ENCODE results near the gene NAPSA.
A peak's percentile ranks its signal among the peaks of the same experiment; 100 is the strongest.

The NAPSA gene

DNA sequence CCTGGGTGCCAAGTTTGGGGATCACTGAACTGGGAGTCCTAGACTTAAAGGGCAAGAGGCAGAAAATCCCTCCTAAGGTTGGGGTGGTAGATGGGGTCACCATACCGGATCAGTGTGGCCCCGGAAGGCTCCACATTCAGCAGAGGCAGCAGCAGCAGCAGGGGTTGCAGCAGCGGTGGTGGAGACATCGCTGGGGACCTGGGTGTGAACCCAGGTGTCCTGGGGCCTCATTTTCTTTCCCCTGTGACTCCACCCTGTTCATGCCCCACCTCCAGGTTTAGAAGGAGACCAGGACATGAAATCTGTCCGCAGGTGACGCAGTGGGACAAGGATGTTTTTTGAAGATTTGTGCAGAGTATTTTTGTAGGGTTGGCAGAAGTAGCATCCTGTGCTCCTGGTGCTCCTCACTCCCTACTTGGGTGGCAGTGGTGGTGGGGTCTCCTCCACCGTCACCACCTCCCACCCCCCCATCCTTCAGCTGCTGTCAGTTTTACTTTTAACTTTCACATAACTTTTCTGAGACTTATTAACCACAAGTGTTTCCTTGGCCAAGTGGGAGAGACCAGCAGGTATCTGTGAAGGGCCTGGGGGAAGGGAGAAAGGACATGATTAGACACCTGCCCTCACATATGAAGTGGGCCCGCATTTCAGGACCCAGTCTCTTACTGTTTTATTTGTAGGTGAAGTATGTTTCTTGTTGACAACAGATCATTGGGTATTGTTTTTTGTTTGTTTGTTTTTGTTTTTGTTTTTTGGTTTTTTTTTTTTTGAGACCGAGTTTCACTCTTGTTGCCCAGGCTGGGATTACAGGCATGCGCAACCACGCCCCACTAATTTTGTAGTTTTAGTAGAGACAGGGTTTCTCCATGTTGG lies at the start of gene NAPSA:
Gene NAPSA, minus strand, starts transcription at position 206 of the 873 bp plus-strand sequence. Its CDS starts 18 bp downstream, at position 188.
- Mint-ChIP-seq H3K9me3 (peaks cover 0 to 4% of the 10 kb centered on the region in 2 donors), H3K4me3 (peak within 1 kb of the TSS in 1 of 2 donors; percentile 33), H3K4me1 (peaks cover 40 to 70% of the 10 kb centered on the region in 2 donors), H3K27me3 (no peaks in the 10 kb centered on the region), H3K36me3 (peaks cover 10% of the 10 kb centered on the region in 2 donors), H3K27ac (peak within 1 kb of the TSS; percentile 76)
- ATAC-seq (replicated peaks) (no peak), DNase-seq (no peak)

DNA sequence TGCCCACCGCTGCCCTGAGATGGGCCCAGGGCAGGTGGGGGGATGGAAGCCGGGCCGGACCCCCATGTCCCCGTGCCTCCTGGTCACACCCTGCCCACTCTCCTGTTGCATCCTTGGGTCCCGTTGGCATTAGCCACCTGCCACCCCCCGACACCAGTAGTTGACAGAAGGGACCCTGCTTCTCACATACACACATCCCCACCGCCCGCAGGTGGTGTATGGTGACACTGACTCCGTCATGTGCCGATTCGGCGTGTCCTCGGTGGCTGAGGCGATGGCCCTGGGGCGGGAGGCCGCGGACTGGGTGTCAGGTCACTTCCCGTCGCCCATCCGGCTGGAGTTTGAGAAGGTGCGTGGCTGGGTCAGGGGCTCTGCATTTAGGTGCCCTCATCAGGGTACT lies 48.1 kb upstream of the NAPSA start:
- DNase-seq, result no peak
- Mint-ChIP-seq H3K4me1 (peaks cover 27 to 41% of the 10 kb centered on the region in 2 donors), H3K27ac (peak overlapping the region; percentile 25), H3K4me3 (peak overlapping the region in 1 of 2 donors; percentile 52), H3K27me3 (no peaks in the 10 kb centered on the region), H3K9me3 (no peaks in the 10 kb centered on the region), H3K36me3 (peaks cover 35 to 47% of the 10 kb centered on the region in 2 donors)
- ATAC-seq (replicated peaks), result no peak

DNA sequence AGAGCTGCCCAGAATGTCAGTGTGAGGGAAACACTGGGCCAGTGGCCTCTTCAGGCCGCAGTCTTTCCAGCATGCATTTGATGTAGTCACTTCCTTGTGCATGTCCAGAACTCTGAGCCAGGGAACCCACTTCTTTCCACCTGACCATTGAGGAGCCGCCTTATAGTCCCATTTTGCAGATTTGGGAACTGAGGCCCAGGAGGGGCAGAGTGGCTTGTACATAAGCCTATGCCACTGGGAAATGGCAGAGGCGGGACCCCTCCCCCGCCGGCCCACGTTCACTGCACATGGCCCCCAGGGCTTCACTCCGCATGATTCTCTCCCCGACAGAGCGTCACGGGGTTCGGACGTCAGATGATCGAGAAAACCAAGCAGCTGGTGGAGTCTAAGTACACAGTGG lies 47.7 kb upstream of the NAPSA start:
- Mint-ChIP-seq H3K4me1 (peaks cover 24 to 36% of the 10 kb centered on the region in 2 donors), H3K4me3 (no peak overlapping the region), H3K36me3 (peaks cover 35 to 48% of the 10 kb centered on the region in 2 donors), H3K27ac (peak overlapping the region; percentile 76), H3K9me3 (no peaks in the 10 kb centered on the region), H3K27me3 (no peaks in the 10 kb centered on the region)
- DNase-seq (no peak), ATAC-seq (replicated peaks) (no peak)

DNA sequence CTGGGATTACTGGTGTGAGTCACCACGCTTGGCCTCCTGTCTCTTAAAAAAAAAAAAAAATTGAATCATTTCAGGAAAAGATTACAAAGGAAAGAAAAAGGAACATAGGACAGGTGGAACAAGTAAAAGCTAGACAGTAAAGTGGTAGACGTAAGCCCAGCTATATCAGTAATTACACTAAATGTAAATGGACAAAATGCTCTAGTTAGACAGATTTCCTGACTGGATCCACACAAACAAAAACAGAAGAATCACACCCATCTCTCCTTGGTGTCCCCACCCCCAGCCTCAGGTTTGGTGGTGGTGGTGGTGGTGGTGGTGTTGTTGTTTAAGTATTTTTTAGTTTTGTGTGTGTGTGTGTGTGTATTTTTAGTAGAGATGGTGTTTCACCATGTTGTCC lies 47.0 kb upstream of the NAPSA start:
- peaks cover 24 to 32% of the 10 kb centered on the region in 2 donors for H3K4me1 Mint-ChIP-seq

DNA sequence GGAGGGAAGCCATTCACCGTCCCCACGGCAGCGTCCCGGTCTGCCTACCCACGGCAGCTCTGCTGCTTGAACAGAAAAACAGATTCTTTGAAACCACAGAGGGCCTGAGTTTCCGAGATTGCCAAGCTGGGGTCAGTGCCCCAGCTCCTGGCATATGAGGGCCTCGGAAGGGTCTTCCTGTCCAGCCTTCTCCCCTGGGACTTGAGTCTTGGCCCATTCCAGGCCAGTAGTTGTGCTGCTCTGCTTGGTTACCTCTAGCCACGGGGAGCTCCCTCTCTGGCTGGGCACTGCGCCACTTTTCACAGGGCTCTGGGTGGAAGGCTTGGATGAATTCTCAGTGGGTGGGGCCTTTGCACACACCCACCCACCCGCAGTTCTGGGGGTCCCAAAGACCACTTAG lies 44.7 kb upstream of the NAPSA start:
- no peak for DNase-seq
- H3K27ac Mint-ChIP-seq, result no peak overlapping the region
- no peaks in the 10 kb centered on the region for H3K9me3 Mint-ChIP-seq
- H3K36me3 Mint-ChIP-seq, result peaks cover 50 to 61% of the 10 kb centered on the region in 2 donors
- H3K27me3 Mint-ChIP-seq, result no peaks in the 10 kb centered on the region
- H3K4me1 Mint-ChIP-seq, result peaks cover 11 to 13% of the 10 kb centered on the region in 2 donors
- no peak for ATAC-seq (replicated peaks)
- no peak overlapping the region for H3K4me3 Mint-ChIP-seq

More for the DNA sequence above, 47.0 kb upstream of the NAPSA start:
- DNase-seq (no peak), ATAC-seq (replicated peaks) (no peak)
- Mint-ChIP-seq H3K36me3 (peaks cover 35 to 48% of the 10 kb centered on the region in 2 donors), H3K9me3 (no peaks in the 10 kb centered on the region), H3K27ac (no peak overlapping the region), H3K27me3 (no peaks in the 10 kb centered on the region), H3K4me3 (no peak overlapping the region)

DNA sequence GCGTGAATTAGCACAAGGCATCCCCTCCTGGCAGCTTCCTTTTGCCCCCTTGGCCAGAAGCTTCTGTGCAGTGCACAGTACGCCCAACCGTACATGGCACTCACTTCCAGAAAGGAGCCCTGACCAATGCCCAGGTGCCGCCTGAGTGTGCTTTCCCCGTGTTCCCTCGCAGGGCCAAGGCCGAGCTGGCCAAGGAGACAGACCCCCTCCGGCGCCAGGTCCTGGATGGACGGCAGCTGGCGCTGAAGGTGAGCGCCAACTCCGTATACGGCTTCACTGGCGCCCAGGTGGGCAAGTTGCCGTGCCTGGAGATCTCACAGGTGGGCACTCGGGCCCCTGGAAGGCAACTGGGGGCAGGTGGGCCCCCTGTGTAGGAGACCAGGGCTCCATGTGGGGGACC lies 43.9 kb upstream of the NAPSA start:
- peaks cover 3 to 5% of the 10 kb centered on the region in 2 donors for H3K4me1 Mint-ChIP-seq
- no peak overlapping the region for H3K27ac Mint-ChIP-seq
- no peak for DNase-seq
- no peaks in the 10 kb centered on the region for H3K9me3 Mint-ChIP-seq
- ATAC-seq (replicated peaks), result no peak
- H3K4me3 Mint-ChIP-seq, result no peak overlapping the region
- H3K27me3 Mint-ChIP-seq, result no peaks in the 10 kb centered on the region
- peaks cover 46 to 59% of the 10 kb centered on the region in 2 donors for H3K36me3 Mint-ChIP-seq

DNA sequence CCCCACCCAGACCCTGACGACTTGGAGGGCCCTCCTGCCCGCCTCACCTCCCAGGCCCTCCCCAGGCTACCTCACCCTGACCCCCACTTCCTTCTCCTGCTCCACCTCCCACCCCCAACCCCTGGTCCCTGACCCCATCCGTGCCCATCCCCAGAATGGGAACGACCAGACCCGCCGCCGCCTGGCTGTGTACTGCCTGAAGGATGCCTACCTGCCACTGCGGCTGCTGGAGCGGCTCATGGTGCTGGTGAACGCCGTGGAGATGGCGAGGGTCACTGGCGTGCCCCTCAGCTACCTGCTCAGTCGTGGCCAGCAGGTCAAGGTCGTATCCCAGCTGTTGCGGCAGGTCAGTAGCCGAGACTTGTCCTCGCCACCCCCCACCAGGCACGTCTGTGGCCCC lies 41.4 kb upstream of the NAPSA start:
- H3K36me3 Mint-ChIP-seq, result peaks cover 33 to 56% of the 10 kb centered on the region in 2 donors
- peaks cover 0 to 2% of the 10 kb centered on the region in 2 donors for H3K4me1 Mint-ChIP-seq
- no peaks in the 10 kb centered on the region for H3K9me3 Mint-ChIP-seq

DNA sequence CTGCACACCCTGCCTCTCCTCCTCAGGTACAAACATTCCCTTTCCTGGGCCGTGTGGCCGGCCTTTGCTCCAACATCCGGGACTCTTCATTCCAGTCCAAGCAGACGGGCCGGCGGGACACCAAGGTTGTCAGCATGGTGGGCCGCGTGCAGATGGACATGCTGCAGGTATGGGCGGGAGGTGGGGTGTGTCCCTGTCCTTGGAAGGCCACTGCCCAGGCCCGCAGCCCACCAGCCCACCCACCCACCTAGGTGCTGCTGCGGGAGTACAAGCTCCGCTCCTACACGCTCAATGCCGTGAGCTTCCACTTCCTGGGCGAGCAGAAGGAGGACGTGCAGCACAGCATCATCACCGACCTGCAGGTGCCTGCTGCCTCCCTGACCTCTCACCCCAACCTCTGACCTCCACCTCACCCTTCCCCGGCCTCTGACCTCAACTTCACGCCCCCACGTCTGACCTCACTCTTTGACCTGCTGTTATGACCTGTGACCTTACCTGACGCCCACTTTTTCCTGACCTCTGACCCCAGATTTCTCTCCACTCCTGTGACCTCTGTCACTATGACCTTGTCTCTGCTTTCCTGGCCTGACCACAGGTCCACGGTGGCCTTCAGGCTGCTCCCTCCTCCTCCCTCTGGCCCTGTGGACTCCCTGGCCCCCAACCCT lies 40.8 kb upstream of the NAPSA start:
- Mint-ChIP-seq H3K4me1 (peaks cover 0 to 2% of the 10 kb centered on the region in 2 donors), H3K27me3 (no peaks in the 10 kb centered on the region), H3K36me3 (peaks cover 30 to 53% of the 10 kb centered on the region in 2 donors), H3K4me3 (no peak overlapping the region), H3K27ac (peak overlapping the region; percentile 34), H3K9me3 (no peaks in the 10 kb centered on the region)
- DNase-seq (no peak), ATAC-seq (replicated peaks) (no peak)

More for the DNA sequence above, 41.4 kb upstream of the NAPSA start:
- DNase-seq (no peak), ATAC-seq (replicated peaks) (no peak)
- Mint-ChIP-seq H3K4me3 (no peak overlapping the region), H3K27me3 (no peaks in the 10 kb centered on the region), H3K27ac (no peak overlapping the region)

DNA sequence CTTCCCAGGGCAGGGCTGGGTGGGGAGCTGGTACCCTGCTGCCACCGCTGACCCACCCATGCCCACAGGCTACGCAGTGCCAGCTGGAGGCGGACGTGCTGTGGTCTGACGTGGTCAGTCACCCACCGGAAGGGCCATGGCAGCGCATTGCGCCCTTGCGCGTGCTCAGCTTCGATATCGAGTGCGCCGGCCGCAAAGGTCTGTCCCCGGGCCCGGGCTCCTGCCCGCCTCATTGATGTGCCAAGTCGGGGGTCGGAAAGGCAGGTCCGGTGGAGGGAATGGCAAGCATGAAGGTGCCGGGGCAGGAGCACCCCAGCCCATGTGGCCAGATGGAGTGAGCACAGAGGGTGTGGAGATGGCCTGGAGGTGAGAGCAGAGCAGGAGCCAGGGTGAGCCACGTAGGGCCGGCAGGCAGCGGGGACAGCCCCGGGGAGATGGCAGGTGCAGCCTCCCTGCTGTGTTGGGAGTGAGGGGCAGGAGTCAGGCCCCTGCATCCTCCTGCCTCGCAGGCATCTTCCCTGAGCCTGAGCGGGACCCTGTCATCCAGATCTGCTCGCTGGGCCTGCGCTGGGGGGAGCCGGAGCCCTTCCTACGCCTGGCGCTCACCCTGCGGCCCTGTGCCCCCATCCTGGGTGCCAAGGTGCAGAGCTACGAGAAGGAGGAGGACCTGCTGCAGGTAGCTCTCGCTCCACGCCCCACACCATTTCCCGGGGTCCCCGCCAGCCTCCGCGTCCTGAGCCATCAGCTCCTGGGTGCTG lies 37.3 kb upstream of the NAPSA start:
- H3K27ac Mint-ChIP-seq, result no peak overlapping the region

DNA sequence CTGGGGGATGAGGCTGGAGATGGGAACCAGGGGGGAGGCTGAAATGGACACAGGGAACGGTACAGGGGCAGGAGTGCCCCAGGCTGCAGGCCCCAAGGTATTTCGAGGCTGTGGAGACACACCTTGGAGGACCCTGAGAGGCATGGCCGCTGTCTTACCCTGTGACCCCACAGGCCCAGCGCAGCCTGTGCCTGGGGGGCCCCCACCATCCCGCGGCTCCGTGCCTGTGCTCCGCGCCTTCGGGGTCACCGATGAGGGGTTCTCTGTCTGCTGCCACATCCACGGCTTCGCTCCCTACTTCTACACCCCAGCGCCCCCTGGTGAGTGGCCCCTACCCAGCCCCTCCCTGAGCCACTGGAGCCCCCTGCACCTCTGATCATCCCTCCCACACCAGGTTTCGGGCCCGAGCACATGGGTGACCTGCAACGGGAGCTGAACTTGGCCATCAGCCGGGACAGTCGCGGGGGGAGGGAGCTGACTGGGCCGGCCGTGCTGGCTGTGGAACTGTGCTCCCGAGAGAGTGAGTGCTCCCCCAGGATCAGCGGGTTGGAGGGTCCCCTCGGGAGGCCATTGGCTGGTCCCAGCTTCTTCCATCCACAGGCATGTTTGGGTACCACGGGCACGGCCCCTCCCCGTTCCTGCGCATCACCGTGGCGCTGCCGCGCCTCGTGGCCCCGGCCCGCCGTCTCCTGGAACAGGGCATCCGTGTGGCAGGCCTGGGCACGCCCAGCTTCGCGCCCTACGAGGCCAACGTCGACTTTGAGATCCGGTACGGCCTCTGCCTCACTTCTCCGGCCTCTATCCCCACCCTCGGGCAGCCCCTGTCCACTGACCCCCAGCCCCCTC lies 36.4 kb upstream of the NAPSA start:
- no peak overlapping the region for H3K27ac Mint-ChIP-seq
- peaks cover 29 to 46% of the 10 kb centered on the region in 2 donors for H3K36me3 Mint-ChIP-seq
- no peak for DNase-seq
- peaks cover 0 to 8% of the 10 kb centered on the region in 2 donors for H3K4me1 Mint-ChIP-seq
- no peaks in the 10 kb centered on the region for H3K27me3 Mint-ChIP-seq
- ATAC-seq (replicated peaks), result no peak
- no peak overlapping the region for H3K4me3 Mint-ChIP-seq
- no peaks in the 10 kb centered on the region for H3K9me3 Mint-ChIP-seq

More for the DNA sequence above, 37.3 kb upstream of the NAPSA start:
- no peak for ATAC-seq (replicated peaks)
- DNase-seq, result no peak
- Mint-ChIP-seq H3K4me3 (no peak overlapping the region), H3K9me3 (no peaks in the 10 kb centered on the region), H3K27me3 (no peaks in the 10 kb centered on the region), H3K36me3 (peaks cover 33 to 49% of the 10 kb centered on the region in 2 donors), H3K4me1 (peaks cover 0 to 8% of the 10 kb centered on the region in 2 donors)

DNA sequence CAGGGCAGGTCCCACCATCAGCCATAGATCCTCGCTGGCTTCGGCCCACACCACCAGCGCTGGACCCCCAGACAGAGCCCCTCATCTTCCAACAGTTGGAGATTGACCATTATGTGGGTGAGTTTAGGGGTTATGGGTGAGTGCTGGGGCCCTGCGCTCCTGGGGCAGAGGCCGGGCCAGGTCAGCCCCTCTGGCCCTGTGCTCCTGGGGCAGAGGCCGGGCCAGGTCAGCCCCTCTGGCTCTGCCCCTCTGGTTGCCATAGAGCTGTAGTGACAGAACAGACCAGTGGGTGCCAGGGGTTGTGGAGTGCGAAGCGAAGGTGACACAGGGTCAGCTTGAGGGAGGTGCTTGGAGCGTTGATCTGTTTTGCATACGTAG lies 33.9 kb upstream of the NAPSA start:
- H3K27ac Mint-ChIP-seq, result no peak overlapping the region
- ATAC-seq (replicated peaks), result no peak

DNA sequence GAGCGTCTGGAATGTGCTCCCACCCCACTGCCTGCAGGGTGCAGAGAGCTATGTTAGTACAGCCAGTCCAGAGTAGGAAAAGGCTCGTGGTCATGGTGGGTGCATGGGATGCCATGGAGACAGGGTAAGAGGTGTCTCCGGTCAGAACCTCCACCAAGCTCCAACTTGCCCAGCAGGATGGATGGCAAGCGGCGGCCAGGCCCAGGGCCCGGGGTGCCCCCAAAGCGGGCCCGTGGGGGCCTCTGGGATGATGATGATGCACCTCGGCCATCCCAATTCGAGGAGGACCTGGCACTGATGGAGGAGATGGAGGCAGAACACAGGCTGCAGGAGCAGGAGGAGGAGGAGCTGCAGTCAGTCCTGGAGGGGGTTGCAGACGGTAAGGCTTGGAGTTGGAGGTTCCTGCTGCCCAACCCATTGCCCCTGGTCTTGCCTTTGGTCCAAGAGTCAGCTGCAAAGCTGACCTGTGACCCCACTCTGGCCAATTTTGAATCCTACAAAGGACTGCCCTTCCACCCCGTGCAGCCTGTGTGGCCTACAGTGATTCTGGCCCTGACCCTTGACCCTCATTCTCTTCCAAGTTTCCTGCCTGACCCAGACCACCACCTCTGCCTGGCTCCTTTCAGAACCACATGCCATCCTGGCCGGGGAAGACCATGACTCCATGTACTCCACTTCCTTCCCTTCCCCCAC lies 33.4 kb upstream of the NAPSA start:
- ATAC-seq (replicated peaks) (no peak), DNase-seq (no peak)
- no peaks in the 10 kb centered on the region for H3K9me3 Mint-ChIP-seq
- H3K4me1 Mint-ChIP-seq, result peaks cover 0 to 5% of the 10 kb centered on the region in 2 donors
- H3K36me3 Mint-ChIP-seq, result peaks cover 19 to 34% of the 10 kb centered on the region in 2 donors
- no peak overlapping the region for H3K27ac Mint-ChIP-seq
- H3K4me3 Mint-ChIP-seq, result no peak overlapping the region
- H3K27me3 Mint-ChIP-seq, result no peaks in the 10 kb centered on the region

More for the DNA sequence above, 33.9 kb upstream of the NAPSA start:
- Mint-ChIP-seq H3K9me3 (no peaks in the 10 kb centered on the region), H3K4me3 (no peak overlapping the region), H3K27me3 (no peaks in the 10 kb centered on the region), H3K36me3 (peaks cover 18 to 35% of the 10 kb centered on the region in 2 donors), H3K4me1 (peaks cover 0 to 5% of the 10 kb centered on the region in 2 donors)
- no peak for DNase-seq

DNA sequence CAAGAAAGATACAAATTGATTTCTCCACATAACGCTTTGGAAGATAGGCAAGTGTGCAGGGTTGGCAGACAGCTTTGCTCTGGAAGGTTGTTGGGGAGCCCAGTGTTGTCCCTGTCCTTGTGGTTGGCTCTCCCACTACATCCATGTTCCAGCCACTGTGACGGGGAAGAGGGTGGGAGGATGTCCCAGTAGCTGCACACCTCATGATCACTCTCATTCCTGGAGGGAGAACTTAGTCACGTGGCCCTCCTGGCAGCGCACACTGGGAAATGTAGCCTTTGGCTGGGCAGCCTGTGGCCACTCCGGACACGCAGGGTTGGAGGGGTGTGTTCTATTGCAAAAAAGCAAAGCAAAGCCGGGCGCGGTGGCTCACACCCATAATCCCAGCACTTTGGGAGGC lies 28.6 kb upstream of the NAPSA start:
- Mint-ChIP-seq H3K27me3 (no peaks in the 10 kb centered on the region), H3K4me3 (no peak overlapping the region), H3K36me3 (peaks cover 24 to 43% of the 10 kb centered on the region in 2 donors), H3K27ac (no peak overlapping the region), H3K9me3 (no peaks in the 10 kb centered on the region), H3K4me1 (peaks cover 0 to 3% of the 10 kb centered on the region in 2 donors)
- no peak for ATAC-seq (replicated peaks)
- DNase-seq, result no peak

Measured in stimulated activated naive B cell treated with anti-CD40 and anti-IgM and Interleukin-4, amounts not matched to agents 10 μg/mL and 1 μg/mL and 100 μg/mL, for 72 hours (primary cell).